ENCODE results near the gene PRM2. TPM values are rescaled to one million over a fixed set of nuclear protein-coding genes. Genes with fewer than 3 reads are reported as not detected.
A peak's percentile ranks its signal among the peaks of the same experiment; 100 is the strongest.

The PRM2 gene
- polyA plus RNA-seq, 3 donors, result not detected

DNA sequence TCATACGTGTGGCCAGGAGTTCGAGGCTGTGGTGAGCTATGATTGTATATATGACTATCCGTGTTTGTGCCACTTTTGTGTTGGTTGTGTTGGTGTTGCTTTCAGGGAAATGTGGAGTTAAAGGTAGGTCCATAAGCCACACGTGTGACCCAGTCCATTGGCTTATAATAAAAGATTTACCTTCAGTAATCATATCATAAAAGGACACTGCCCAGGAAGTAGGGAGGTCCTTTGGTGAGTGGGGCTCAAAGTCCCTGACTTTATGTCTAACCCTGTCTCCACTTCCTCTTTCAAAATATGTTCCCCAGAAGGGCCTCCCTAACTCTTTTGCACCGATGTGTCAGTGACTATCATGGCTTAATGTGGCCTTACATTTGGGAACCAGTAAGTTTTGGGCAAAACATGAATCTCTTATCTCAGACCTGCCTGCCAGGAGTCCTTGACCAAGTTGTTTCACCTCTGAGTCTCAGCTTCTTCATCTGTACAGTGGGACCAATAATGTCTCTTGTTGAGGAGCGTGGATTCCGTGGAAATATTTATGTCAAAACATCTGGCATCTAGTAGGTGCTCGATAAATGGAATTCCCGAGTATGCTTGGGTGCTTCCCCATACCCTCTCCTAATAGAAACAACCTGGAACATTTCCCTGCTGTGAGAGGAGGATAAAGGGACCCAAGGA is 12.0 kb downstream of the PRM2 start:
- DNase-seq (ENCODE audit: low read depth in 3 of 3, low spot score in 2 of 3), result no peak

DNA sequence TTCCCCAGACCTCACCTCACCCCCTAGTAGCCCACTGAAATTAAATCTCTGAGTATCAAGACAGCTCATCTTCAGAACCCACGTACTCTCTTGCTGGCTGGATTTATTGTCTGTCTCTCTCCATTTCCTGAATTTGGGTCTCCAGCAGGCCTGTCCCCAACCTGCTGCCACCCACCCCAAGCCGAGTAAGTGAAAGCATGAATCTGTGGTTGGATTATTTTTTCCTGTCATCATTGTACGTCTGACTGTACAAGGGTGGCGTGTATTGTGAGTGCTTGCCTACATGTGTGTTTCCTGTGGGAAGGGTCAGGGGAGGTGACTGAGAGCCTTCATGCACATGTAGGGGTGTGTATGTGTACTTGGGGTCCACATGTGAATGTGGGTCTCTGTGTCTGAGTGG is 12.5 kb downstream of the PRM2 start:
- no peak for DNase-seq (ENCODE audit: low read depth in 3 of 3, low spot score in 2 of 3)

DNA sequence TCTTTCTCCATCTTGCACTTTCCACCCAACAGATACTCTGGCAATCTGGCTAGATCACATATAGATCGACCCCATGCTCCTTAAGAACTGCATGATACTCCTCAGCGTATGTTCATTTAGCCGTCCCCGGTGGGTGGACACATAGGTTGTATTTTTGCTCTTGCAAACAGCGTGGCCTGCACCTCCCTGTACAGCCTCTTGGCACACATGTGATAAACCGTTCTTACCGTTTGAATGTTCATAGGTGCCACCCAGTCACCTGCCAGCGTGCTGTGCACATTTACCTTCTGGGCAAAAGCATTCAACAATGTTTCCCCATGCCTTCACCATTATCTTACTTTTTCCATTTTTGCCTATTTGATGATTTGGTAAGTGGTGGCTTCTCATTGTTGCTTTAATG is 13.4 kb downstream of the PRM2 start:
- no peak for DNase-seq (ENCODE audit: low read depth in 3 of 3, low spot score in 2 of 3)

DNA sequence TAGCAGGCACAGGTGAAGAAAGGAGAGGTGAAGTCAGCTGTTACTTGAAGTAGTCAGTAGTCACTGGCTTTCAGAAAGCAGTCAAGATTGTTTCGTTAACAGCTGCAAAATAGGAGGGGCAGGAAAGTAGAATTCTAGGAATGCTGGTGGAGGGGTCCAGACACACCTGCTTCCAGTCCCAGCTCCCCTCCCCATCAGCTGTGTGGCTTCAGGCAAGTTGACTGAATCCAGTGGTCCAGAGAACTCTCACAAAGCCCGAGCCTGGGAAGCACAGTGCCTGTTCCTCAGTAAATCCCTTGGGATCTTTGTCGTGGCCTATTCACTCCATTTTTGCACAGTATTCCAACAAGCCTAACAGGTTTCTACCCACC is 15.7 kb downstream of the PRM2 start:
- DNase-seq (ENCODE audit: low read depth in 3 of 3, low spot score in 2 of 3), result no peak

DNA sequence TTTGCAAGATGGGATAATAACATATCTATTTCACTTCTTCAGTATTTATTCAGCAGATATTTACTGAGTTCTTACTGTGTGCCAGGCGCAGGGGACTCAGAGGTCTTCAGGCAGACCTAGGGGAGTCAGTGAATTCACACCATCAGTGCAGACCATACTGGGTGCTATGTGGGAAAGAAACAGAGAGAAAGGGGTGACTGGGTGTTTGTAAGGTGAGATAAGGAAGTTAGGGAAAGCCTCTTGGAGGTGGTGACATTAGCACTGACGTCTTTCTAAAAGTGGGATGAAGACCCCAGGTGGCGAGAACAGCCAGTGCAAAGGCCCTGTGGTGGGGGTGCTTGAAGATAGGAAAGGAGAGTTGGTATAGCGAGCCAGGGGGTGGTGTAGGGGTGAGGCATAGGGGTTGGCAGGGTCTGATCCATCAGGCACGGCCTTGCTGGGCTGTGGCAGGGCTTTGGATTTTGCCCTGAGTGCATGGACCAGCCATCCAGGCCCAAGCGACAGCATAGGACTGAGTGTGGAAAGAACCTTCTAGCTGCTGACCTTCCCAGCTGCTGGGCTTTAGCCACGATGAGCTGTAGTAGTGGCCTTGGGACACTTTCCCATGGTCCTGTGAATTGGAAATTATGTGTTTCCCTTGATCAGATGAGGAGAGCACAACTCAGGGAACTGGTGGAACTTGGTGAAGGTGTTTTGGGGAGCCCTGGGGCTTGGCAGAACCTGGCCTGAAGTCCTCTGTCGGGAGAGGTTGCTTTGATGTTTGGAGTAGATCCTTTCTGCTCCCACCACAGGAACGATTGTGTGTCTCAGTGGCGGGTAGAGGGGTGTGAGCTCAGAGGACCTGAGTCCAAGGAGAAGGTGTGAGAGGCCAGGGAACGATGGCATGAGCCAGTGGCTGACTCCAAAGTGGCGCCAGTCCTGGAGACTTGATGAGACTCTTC is 16.4 kb downstream of the PRM2 start:
- no peak for DNase-seq (ENCODE audit: low read depth in 3 of 3, low spot score in 2 of 3)

DNA sequence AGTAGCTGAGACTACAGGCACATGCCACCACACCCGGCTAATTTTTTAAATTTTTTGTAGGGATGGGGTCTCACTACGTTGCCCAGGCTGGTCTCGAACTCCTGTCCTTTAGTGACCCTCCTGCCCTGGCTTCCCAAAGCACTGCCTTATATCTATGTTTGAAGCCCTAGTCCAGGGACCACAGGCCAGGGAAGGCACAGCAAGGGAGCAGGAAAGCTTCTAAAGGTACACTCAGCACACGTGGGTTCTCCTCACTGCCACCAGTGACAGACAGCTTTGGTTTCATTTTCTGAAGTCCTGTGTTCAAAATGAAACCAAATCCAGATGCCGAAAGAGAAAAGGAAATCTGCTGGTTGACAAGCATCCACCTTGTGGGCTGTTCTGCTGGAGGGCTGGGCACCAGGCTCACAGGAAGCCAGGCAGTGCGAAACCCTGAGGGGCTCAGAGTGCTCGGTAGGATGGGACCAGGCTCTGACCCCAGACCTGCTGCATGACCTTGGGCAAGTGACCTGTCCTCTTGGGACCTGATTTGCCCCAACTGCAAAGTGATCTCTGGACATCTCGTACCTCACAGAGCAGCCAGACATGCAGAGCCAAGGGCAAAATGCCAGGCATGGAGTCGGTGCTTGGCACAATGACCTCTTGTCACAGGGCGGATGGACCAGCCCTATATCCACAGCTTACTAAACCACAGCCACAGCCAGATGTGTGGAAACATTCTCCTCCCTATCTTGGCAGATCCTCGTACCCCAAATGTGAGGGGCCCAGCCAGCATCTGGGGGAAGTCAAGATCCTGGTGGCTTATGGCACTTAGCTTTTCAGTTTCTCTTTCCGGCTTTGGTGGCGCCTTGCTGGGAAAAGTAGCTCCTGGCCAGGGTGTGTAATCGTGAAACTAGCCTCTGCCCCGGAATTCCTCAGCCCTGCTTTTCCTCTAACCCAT is 17.5 kb downstream of the PRM2 start:
- DNase-seq (ENCODE audit: low read depth in 3 of 3, low spot score in 2 of 3), result no peak

DNA sequence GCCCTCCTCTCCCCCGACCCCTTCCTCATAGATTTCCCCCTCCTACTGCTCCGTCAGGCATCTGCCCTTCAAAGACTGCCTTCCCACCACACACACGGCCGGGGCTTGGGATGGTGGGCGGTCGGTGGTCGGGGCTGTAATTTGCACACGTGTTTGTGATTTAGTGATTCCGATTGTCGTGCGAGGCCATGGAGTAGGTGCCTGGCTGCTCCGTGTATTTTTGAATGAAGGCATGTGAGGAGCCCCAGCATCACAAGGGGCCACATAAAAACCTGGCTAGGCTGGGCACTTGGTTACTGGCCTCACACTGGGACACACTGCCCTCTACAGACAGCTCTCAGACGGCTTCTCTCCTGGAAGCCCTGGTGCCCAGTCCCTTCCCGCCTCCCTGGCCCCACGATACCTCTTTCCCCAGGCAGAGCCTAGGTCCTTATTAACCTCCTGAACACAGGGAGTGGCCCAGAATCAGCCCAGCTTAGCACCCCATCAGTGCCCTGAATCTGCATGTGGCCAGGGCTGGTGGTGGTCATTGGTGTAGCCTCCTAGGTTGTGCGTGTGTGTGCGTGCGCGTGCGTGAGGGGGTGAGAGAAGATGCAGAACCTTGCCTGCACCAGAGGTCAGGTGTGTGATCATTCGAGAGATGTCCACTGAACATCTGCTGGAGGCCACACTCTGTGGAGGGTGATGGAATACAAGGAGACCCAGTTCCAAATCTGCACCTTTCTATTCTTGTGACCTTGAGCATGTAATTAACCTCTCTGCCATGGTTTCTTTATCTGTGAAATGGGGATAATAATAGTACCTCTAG is 18.9 kb downstream of the PRM2 start:
- peak in 2 of 3 donors; percentile 61 to 80 for DNase-seq (ENCODE audit: low read depth in 3 of 3, low spot score in 2 of 3)

DNA sequence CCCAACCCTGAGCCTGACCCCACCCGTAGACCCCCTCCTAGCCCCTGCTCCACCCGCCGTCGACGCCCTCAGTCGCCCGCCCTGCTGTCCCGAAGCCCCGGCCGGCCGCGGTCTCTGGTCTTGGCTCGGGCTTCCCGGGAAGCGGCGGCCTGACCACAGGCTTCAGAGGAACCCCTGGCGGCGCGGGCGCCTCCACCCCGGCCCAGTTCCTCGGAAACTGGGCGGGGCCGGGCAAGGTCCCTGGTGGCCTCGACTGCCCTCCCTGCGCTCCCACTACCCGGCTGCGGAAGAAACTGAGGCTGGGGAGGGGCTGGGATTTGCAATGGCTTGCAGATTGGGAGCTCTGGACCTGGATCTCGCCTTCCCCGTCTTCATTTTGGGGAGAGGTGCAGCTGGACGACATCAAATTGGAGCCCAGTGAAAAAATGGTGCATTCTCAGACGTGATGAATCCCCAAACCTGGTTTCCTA is 19.6 kb downstream of the PRM2 start:
- DNase-seq (ENCODE audit: low read depth in 3 of 3, low spot score in 2 of 3), result no peak

DNA sequence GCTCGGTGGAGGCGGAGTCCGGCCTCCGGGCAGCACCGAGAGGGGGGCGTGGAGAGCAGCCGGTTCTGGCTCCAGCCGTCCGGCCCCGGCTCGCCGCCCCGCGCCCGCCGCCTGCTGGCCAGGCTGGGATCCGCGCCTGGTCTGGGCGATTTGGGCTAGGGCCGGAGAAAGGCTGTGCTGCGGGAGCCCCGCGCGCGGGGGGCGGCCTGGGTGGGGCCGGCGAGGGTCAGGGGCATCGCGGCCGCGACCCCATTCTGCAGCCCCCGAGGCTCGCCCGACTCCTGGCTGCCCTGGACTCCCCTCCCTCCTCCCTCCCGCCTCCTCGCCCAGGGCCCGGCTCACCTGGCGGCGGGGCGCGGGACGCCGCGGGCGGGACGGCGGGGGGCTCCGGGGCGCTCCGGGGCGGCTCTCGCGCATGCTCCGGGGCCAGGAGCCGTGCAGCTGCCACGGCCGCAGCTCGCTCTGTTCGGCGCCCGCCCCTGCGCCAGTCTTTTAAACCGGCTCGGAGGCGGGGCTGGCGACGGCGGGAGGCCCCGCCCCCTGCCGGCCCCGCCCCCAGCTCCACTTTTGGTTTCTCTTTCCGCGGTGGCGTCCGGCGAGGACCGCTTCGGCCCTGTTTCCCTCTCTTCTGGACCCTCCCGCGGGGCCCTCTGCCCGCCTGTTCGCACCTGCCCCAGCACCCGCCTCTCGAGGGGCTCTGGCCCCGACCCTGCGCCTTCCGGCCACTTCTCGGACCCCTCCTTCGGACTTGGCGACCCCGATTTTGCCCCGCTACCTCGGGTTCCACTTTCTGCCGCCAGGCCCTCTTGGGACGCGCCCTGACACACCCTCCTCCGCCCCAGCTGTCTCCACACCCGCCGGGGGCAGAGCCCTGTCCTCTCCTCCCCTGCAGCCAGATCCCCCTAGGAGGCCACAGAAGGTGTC is 20.3 kb downstream of the PRM2 start, which contains the start of gene SOCS1:
SOCS1 (minus strand) TSS at position 468 of the 924 bp plus-strand sequence. CDS start 726 bp downstream, outside the sequence.
- peak in 2 of 3 donors; percentile 72 to 78 for DNase-seq (ENCODE audit: low read depth in 3 of 3, low spot score in 2 of 3)

DNA sequence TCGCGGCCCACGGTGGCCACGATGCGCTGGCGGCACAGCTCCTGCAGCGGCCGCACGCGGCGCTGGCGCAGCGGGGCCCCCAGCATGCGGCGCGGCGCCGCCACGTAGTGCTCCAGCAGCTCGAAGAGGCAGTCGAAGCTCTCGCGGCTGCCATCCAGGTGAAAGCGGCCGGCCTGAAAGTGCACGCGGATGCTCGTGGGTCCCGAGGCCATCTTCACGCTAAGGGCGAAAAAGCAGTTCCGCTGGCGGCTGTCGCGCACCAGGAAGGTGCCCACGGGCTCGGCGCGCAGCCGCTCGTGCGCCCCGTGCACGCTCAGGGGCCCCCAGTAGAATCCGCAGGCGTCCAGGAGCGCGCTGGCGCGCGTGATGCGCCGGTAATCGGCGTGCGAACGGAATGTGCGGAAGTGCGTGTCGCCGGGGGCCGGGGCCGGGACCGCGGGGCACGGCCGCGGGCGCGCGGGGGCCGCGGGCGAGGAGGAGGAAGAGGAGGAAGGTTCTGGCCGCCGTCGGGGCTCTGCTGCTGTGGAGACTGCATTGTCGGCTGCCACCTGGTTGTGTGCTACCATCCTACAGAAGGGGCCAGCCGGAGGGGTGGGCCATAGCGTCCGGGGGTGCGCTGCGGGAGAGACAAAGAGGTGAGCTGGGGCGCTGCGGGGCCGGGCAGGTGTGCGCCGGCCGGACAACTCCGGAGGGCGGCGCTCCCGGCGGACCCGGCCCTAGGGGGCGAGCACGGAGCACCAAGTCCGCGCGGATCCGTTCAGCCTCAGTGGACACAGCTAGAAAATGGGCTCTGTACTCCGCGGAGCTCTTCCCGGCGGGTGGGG is 21.2 kb downstream of the PRM2 start:
- peak in 1 of 3 donors; percentile 25 for DNase-seq (ENCODE audit: low read depth in 3 of 3, low spot score in 2 of 3)

DNA sequence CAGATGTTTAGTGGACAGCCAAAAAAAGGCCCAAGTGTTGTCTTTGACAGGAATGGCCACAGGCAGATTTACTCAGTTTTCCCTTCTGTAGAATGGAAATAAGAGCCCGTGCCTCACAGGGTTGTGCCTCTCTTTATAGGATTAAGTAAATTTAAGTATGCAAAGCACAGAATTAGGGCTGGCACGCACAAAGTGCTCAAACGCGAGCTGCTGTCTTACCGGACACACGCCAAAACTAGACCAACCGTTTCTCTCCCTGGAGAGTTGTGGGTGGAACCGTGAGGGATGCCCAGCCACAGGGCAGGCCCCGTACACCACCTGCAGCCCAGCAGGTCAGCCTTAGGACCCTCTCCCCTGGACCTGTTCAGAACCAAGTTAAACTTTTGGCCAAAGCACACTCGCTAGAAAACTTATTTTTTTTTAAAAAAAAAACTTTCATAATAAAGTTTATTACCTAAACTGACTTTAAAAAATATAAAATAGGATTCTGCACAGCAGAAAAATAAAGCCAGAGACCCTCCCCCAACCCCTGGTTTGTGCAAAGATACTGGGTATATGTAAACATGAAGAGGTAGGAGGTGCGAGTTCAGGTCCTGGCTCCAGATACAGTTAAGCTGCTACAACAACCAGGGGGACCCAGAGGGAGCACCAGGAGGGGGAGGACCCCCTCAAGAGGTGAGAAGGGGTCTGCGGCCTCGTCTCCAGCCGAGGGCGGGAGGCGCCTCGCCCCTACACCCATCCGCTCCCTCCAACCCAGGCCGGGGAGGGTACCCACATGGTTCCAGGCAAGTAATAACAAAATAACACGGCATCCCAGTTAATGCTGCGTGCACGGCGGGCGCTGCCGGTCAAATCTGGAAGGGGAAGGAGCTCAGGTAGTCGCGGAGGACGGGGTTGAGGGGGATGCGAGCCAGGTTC is 22.0 kb downstream of the PRM2 start:
- no peak for DNase-seq (ENCODE audit: low read depth in 3 of 3, low spot score in 2 of 3)

DNA sequence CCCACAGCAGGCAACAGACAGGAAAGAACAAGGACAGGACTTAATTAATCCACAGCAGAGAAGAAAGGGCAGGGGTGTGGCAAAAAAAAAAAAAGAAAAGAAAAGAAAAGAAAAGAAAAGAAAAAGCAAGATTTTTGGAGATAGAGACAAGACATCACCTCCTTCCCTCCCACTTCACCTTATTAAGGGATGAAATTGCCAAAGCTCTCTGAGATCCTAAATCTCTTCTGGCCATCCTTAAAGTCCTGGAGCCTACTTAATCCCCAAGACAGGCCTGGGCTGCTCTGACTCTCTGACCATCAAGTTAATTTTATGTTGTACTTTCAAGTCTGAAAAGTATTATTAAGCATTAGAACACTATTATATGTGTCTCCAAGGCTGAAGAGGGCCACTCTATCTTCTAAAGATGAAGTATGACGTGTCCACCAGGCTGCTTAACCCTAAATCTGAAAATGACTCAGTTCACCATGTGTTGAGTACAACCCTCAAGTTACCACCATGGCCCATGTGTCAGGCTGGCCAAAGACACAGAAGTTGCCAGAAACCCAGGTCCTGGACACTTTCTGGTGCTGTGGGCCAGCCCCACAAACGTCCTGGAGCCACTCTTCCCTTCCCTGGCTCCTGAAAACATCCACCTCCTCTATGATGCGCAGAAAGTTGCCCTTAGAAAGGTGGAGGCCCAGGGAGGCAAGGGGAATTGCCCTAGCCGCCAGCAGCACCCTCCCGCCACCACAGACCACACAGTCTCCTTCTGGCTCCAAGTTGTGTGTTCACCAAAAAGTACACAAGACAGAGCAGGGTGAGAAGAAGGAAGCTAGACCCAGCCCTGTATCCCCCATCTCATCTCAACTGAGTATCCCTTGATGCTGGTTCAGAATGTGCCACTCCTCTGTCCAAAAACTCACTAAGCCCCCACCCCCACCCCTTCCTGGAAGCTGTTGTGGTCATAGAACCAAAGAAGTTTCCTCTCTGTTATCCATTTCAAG is 23.0 kb downstream of the PRM2 start:
- no peak for DNase-seq (ENCODE audit: low read depth in 3 of 3, low spot score in 2 of 3)

DNA sequence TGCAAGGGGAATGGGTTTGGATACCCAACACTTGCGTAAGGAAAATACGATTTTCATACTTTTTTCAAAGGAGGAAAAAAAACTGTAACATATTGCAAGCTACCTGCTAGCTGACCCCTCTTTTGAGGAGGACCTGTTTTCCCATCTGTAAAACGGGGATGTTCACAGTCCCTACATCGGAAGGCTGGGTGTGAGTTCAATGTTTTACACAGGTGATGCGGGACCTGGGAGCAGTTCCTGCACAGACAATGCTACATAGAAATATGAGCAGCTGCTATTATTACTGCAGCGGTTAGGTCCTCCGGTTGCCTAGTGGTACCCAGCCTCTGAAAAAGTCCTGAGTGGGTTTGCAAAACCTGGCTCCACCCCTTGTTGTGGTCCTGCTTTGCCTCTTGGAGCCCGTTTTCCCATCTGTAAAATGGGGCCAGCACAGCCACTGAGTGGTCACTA is 23.8 kb downstream of the PRM2 start:
- no peak for DNase-seq (ENCODE audit: low read depth in 3 of 3, low spot score in 2 of 3)

DNA sequence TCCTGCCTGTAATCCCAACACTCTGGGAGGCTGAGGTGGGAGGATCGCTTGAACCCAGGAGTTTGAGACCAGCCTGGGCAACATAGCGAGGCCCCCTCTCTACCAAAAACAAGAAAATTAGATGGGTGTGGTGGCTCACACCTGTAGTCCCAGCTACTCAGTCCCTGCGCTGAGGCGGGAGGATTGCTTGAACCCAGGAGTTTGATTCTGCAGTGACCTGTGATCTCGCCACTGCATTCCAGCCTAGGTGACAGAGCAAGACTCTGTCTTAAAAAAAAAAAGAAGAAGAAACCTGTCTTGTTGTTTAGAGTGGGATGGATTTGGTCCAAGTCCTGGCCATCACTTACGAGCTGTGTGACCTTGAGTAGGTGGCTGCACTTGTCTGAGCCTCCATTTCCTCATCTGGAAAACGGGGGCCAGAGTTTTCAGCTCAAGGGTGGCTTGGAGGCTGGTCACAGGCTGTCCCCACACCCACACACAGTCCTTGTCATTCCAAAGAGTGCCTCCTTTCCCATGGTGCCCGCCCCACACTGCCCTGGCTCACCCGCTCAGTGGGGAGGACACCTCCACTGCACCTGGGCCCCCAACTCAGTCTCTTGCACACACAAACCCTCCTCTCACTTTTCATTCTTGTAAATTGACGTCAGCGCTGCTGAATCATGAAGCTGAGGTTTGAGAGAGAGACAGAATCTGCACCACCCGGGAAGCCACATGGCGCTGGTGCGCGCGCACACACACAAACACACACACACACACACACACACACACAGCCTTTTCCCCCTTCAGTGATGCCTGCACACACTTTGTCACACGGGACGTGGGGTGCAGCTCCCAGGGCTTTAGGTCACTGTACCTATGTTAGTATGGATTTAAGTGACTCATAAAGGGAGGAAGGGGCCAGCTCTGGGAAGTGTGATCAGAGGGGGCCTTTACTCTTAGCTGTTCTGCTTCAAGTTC is 24.5 kb downstream of the PRM2 start:
- no peak for DNase-seq (ENCODE audit: low read depth in 3 of 3, low spot score in 2 of 3)

Measured in right renal cortex interstitium (tissue), 3 donors.